Eye (tissue), 1 donor: ENCODE measurements around the gene PVRIG.
"Not testable (repeated sequence)": the region's sequence is repeated elsewhere in the genome, so short reads cannot be mapped to it uniquely, and the experiment has no call there.

ENCODE experiments used
- DNase-seq: peaks from one replicate; pipeline ENCODE4 v3.0.0-alpha.2; 2015

Gene PVRIG

DNA sequence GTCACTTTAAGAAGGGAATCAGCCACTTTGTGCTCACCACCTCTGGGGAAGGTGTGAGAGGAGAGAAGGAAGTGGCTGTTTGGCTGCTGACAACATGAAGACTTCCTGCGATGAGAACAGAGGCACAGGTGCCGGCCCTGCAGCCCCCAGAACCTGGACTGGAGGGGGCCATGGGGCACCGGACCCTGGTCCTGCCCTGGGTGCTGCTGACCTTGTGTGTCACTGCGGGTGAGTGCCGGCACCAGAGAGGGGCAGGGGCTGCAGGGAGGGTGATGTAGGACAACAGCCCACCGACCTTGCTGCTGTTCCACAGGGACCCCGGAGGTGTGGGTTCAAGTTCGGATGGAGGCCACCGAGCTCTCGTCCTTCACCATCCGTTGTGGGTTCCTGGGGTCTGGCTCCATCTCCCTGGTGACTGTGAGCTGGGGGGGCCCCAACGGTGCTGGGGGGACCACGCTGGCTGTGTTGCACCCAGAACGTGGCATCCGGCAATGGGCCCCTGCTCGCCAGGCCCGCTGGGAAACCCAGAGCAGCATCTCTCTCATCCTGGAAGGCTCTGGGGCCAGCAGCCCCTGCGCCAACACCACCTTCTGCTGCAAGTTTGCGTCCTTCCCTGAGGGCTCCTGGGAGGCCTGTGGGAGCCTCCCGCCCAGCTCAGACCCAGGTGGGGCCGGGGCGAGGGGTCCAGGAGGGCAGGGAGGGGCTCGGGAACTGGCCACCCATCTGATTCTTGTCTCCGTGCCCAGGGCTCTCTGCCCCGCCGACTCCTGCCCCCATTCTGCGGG lies at the start of gene PVRIG:
Gene PVRIG, plus strand, starts transcription at position 149 of the 785 bp plus-strand sequence. Its CDS starts 22 bp downstream, at position 171.
- DNase-seq, result not testable (repeated sequence)

DNA sequence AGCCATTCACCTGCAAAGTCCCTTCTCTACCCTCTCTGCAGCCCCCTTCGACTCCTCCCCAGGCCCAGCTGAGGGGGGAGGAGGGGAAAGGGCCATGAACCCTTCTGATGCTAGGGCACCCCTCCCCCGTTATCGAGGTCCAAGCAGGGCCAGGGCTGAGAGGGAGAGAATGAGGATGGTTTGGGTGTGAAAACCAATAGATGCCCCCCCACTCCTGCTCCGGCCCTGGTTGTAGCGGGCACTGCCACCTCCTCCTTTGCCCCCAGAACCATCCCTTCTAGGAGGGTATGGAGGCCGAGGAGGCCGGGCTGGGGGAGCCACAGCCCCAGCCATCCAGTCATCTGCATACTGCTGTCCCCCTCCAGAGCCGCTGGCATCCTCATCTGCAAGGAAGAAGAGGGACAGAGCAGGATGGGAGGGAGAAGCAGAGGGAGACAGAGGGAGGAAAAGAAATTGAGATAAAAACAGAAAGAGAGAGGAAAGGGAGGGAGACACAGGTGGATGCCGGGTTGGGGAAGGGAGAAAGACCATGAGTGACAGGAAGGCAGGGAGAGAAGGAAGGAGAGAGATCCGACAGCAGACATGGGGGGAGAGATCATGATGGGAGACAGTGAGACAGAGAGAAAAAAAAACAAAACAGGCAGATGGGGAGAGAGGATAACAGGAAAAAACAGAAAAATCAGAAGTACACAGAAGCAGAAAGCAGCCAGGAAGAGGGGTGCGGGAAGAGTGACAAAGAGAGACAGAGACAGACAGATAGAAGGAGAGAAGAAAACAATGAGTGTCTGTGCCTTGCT lies 49.5 kb upstream of the PVRIG start:
- no peak for DNase-seq

DNA sequence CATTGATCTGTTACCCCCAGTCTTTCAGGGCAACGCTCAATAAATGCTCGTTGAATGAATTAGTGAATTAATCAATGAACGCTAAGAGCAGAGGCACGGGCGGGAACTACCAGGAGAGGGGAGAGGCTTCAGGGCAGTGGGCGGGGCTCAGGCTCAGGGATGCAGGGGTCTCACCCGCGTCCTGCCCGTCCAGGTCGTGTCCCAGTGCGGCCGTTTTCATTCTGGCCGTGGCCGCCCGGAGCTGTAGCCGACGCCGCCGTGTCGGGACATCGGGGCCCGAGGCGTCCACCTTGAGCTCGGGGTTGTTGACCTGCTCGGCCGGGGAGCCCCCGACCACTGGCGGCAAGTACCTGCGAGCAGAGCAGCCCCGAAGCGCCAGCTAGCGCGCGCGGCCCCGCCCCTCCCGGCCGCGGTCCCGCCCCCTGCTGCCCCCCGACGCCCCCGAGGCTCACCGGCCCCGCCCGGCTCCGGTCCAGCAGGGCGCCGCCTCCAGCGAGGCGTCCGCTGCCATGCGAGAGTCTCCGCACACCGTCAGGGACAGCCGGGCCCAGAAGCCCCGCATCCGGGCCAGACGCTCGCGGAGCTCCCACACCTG lies 48.6 kb upstream of the PVRIG start:
- peak; percentile 46 for DNase-seq

- peak; percentile 9 for DNase-seq
These were observed 47.9 kb upstream of the PVRIG start for GRCh38 chr7:100171840-100172239.

DNA sequence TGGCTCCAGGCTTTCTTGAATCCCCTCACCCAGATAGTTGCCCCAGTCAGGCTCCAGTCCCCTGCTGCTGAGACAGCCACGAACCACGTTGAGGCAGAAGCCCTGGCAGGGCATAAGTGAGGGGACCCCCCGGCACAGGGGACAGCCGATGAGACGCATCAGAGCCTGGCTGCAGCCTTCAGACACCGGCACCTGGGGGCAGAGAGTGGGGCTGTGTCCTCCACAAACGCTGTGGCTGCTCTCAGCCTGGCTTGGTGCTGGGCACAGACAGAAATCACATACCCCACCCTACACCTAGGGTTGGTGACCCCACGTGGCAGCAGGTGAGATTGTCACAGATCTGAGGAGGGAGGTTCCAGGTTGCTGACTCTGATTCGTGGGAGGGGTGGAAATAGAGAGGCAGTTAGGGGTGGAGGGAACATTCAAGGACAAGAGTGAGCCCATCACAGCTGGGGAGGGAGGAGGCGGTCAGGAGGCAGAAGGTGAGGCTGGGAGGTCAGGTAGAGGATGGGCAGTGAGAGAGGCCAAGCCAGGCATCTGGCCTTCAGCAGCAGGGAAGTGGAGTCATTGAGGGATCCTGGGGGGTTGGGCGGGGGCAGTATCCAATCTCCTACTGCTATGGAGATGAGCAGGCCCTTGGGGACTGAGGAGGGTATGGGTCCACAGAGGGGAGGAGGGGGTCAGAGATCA lies 45.8 kb upstream of the PVRIG start:
- no peak for DNase-seq

DNA sequence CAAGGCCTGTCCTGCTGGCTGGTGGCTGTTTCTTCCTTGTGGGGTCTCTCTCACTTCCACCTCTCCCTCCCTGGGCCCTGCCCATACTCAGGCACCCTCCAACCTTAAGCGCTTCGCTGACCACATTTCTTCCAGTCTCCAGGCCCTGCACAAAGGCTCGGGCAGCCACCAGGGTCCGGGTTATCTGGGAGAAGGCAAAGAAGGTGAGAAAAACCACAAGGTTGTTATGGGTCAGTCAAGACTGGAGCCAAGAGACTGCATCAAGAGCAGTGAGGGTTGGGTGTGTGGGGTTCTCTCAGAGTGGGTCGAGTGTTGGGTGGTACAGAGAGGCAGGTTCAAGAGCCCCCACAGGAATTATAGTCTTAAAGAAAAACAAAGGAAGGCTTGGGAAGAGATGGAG lies 45.2 kb upstream of the PVRIG start:
- no peak for DNase-seq

- DNase-seq, result no peak
These were observed 44.3 kb upstream of the PVRIG start for GRCh38 chr7:100175296-100175935.

DNA sequence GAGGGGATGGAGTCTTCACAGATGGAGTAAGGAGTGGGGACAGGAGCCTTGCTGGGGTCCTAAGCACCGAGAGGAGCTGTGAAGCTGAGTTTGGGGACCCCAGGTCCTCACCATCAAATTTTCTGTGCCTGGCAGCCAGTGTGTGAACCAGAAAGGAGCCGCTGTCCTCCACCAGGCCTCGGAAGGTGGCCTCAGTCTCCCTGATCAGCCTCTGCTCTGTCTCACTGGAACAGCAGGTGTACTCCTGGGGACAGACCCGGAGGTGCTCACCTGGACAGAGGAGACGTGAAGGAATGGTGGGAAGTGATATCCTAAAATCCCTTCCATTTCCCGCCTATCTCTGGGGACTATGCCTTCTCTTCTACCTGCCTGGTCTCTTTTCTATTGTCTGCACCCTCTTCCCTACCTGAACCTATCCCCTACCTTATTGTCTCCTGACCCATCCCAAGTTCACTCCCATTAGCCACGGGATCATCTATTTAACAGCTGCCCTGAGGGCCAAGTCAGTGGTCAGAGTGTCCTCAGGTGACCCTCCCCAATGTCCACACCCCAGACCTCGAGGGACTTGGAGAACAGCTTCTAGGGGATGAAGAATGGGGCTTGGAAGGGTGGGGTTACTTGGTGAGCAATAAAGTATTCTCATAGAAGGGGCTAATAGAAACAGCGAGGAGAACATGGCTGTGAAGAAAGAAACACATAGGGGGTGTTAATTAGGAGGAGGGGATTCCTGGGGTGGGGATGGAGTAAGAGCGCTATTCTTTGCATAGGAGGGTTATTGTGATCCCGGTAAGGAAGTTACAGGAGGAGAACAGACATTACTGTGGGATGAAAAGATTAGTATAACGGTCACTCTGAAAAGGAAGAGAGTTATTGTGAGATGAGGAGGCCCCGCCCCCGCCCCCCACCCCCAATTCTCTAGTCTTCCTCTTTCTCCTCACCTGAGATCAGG lies 43.4 kb upstream of the PVRIG start:
- no peak for DNase-seq

DNA sequence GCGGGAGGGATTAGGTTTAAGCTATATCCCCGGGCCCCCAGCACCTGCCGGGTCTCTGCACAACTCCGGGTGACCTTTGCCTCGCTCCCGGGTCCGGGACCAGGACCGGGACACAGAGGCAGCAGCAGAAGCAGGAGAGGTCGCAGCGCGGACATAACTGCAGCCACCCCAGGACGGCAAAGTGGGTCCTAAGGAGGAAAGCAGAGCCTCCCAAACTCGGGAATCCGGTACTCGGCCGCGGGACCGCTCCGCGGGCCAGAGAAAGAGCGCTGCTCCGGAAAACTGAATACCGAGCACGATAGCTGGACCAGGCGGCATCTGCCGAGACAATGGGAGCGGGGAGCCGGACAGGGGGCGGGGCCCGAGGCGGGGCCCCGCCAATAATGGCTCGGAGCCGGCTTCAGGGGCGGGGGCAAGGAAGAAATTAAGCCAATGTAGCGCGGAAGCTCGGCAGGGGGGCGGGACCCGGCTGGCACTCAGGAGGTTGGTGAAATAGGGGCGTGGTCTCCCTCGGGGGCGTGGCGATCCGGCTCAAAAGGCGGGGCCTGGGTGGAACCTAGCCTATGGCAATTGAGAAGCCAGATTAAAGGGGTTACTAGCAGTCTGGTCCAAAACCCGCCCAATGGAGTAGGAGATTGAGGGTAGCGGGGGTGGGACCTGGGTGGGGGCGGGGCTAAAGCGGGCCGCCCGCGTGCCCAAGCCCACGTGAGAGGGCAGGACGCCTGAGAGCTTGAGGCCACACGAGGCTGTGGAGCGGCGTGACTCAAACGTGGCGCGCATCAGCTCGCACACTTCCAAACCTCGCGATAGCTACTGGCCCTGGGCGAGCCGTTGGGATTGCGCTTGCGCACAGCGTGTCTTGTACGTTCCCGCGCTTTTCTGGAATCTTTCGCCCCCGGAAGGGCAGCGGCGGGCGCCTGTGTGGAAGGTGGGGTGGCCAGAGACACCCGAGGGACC lies 42.4 kb upstream of the PVRIG start, which contains the start of the genes GPC2 and STAG3:
Gene GPC2, minus strand, starts transcription at position 337 of the 957 bp plus-strand sequence. Its CDS starts 182 bp downstream, at position 155.
Gene STAG3, plus strand, starts transcription at position 874 of the 957 bp plus-strand sequence. CDS start 2,639 bp downstream, outside the sequence.
- peak; percentile 99 for DNase-seq

GRCh38 chr7:100180084-100180483 lies 39.7 kb upstream of the PVRIG start:
- DNase-seq, result not testable (repeated sequence)

GRCh38 chr7:100182616-100183015 lies 37.1 kb upstream of the PVRIG start:
- not testable (repeated sequence) for DNase-seq

- DNase-seq, result not testable (repeated sequence)
These were observed 36.7 kb upstream of the PVRIG start for GRCh38 chr7:100183090-100183489.

- DNase-seq, result no peak
These were observed 34.0 kb upstream of the PVRIG start for GRCh38 chr7:100185726-100186125.

DNA sequence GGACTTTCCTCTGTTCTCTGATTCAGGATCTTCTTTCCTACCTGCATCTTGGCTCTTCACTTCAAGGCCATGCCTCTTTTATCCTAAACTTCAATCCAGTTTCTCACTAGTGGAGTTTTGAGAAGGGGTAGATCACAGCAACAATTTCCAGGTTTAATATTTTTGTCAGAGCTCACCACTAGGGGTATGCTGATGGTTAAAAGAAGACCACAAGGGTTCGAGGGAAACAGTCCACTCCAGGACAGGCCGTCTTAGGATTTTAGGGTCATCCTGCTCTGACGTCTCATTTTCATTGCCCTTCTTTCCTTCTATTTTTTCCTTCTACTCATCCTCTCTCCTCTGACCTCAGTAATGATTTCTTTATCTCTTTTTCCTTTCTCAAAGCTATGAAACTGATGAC lies 30.7 kb upstream of the PVRIG start:
- DNase-seq, result no peak

DNA sequence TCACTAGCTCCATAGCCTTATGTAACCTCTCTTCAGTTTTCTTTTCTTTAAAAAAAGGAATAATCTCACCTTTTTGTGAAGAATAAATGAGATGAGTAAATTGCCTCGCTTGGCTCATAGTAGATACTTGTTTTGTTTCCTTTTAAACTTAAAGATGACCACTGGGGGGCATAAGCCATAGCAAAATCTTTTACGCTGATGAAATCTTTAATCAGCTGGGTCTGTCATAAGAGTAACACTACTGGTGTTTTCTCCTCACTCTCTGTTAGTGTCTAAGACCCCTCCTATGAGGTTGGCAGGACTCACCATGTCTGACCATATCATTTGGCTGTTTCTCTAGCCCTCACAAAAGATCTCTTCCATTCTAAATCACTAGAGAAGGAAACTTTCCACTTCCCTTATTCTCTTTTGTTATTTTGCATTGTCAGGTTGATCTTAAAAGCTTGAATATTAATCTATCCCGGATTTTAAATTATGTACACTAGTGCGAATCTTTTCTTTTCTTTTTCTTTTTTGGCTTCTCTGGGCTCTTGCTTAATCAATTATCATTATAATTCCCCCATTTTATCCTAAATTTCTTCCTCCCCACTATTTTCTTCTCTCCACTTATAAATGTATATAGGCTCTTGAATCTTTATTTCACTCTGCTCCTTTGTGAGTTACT lies 29.6 kb upstream of the PVRIG start:
- no peak for DNase-seq

DNA sequence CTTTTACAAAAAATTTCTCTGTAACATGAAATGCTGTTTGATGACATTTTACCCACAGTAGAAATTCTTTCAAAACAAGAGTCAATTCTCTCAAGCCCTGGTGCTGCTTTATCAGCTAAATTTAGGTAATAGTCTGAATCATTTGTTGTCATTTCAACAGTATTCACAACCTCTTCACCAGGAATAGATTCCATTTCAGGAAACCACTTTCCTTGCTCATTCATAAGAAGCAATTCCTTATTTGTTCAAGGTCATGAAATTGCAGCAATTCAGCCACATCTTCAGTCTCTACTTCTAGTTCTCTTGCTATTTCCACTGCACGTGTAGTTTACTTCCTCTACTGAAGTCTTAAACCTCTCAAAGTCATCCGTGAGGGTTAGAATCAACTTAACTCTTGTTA lies 28.0 kb upstream of the PVRIG start:
- DNase-seq, result no peak

- DNase-seq, result not testable (repeated sequence)
These were observed 27.4 kb upstream of the PVRIG start for GRCh38 chr7:100192281-100192862.

DNA sequence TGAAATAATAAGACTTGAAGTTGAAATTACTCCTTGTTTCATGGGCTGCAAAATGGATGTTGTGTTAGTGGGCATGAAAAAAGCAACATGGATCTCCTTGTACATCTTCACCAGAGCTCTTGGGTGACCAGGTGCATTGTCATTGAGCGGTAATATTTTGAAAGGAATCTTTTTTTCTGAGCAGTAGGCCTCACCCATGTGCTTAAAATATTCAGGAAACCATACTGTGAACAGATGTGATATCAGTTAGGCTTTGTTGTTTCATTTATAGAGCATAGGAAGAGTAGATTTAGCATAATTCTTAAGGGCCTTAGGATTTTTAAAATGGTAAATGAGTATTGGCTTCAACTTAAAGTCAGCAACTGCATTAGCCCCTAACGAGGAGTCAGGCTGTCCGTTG lies 26.8 kb upstream of the PVRIG start:
- no peak for DNase-seq

DNA sequence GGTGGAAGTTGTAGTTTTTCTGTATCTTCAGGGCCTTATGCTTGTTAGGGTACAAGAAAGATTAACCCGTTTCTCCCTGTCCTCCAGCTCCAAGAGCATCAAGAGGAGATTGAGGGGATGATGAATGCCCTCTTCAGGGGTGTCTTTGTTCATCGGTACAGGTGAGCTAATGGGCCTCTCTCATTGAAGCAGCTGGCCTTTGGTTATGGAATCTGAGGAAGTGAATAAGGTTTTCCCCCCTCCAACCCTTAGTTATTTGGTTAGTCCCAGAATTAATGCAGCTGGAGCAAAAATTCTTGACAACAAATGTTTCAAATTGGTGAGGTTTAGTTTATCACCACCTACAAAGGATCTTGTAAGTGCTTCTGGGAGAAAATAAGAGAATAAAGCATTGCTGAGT lies 24.5 kb upstream of the PVRIG start:
- no peak for DNase-seq
